Stomach (tissue), 4 donors: Measurements from ENCODE around the gene JTB.

ENCODE experiments used
- CTCF ChIP-seq, 7 experiments: fragments of 450-650 bp in 4 of 7; fragments of 200-600 bp in 3 of 7; sonication (generic) in 3 of 7; IDR thresholded peaks; one replicate each; pipeline ENCODE4 v1.5.1; 2016 to 2019; ENCODE audit warnings: antibody characterized with exemption in 7 of 7, control low read depth in 2 of 7, mild to moderate bottlenecking in 1 of 7
- EP300 ChIP-seq: sonication (generic); formaldehyde crosslinking; IDR thresholded peaks from one replicate; pipeline ENCODE4 v1.6.1; 2017; ENCODE audit warnings: antibody characterized with exemption
- POLR2A ChIP-seq, 4 donors: fragments of 450-650 bp; IDR thresholded peaks; one replicate each; pipeline ENCODE4 v1.6.1; 2016; ENCODE audit warnings: antibody characterized with exemption in 4 of 4, control low read depth in 2 of 4, mild to moderate bottlenecking in 1 of 4, moderate library complexity in 1 of 4
- POLR2AphosphoS5 ChIP-seq, 3 donors: sonication (generic); formaldehyde crosslinking; IDR thresholded peaks; one replicate each; pipeline ENCODE4 v1.6.1; 2016; ENCODE audit warnings: antibody characterized with exemption in 3 of 3

- TF ChIP-seq POLR2A (IDR thresholded peaks at IDR 0.05) (no peak), CTCF (IDR thresholded peaks at IDR 0.05) (no peak), POLR2AphosphoS5 (IDR thresholded peaks at IDR 0.05) (no peak), EP300 (no peak)
These were observed 48.6 kb downstream of the JTB start for GRCh38 chr1:153928791-153929341.
